Measurements from ENCODE around the gene SPIRE1.
A peak's percentile ranks its signal among the peaks of the same experiment; 100 is the strongest.

SPIRE1 gene

GRCh38 chr18:12474146-12474545, 183.8 kb downstream of the SPIRE1 start:
- no peak overlapping the region for H4K91ac ChIP-seq (ENCODE audit: low read length)
- DNase-seq, result no peak
- H2BK120ac ChIP-seq (ENCODE audit: low read depth, low read length), result no peak overlapping the region
- no peak overlapping the region for H2BK5ac ChIP-seq (ENCODE audit: low read depth, low read length, poor library complexity, severe bottlenecking)
- no peaks in the 10 kb centered on the region for H3K27me3 ChIP-seq (ENCODE audit: control insufficient read depth in 1 of 2, insufficient read depth in 1 of 2, low read length in 2 of 2)
- no peak overlapping the region for H3K27ac ChIP-seq (ENCODE audit: low read length, poor library complexity, severe bottlenecking)
- H3K79me1 ChIP-seq (replicated peaks; ENCODE audit: low read length, poor library complexity, severe bottlenecking), result peaks cover 3% of the 10 kb centered on the region
- H3K14ac ChIP-seq (ENCODE audit: low read length in 2 of 2), result no peak overlapping the region
- H2BK15ac ChIP-seq (ENCODE audit: low read depth, poor library complexity, severe bottlenecking), result no peak overlapping the region
- H3K4ac ChIP-seq (ENCODE audit: low read depth in 1 of 2, low read length in 2 of 2), result no peak overlapping the region
- H4K8ac ChIP-seq (ENCODE audit: low read length), result no peak overlapping the region
- H3K9ac ChIP-seq (ENCODE audit: low read length), result no peak overlapping the region
- H2AFZ ChIP-seq (ENCODE audit: low read depth, low read length), result no peak overlapping the region
- no peaks in the 10 kb centered on the region for H3K4me1 ChIP-seq (ENCODE audit: control insufficient read depth, insufficient read depth, low read depth, low read length)
- H2AK5ac ChIP-seq (ENCODE audit: low read length, severe bottlenecking), result no peak overlapping the region
- no peak overlapping the region for H2BK12ac ChIP-seq (ENCODE audit: low read length in 2 of 2)
- H3K23ac ChIP-seq (ENCODE audit: low read length in 2 of 2), result no peak overlapping the region
- peaks cover 24 to 32% of the 10 kb centered on the region in 2 experiments for H3K36me3 ChIP-seq (ENCODE audit: control insufficient read depth in 1 of 2, insufficient read depth in 2 of 2, low read depth in 1 of 2, low read length in 2 of 2)
- no peak overlapping the region for H3K4me3 ChIP-seq (ENCODE audit: insufficient read depth in 1 of 2, low read depth in 1 of 2, low read length in 2 of 2)
- H3K9me3 ChIP-seq (ENCODE audit: control insufficient read depth, low read length), result no peaks in the 10 kb centered on the region
- no peak overlapping the region for H3K18ac ChIP-seq (ENCODE audit: low read depth in 1 of 2, low read length in 2 of 2)
- no peak overlapping the region for H3K4me2 ChIP-seq (ENCODE audit: low read length, poor library complexity, severe bottlenecking)

GRCh38 chr18:12470382-12471075, 187.4 kb downstream of the SPIRE1 start:
- Histone ChIP-seq H3K9ac (ENCODE audit: low read length) (peak overlapping the region; percentile 43), H3K23ac (ENCODE audit: low read length in 2 of 2) (no peak overlapping the region), H3K18ac (ENCODE audit: low read depth in 1 of 2, low read length in 2 of 2) (no peak overlapping the region), H3K9me3 (ENCODE audit: control insufficient read depth, low read length) (no peaks in the 10 kb centered on the region), H3K4me3 (ENCODE audit: insufficient read depth in 1 of 2, low read depth in 1 of 2, low read length in 2 of 2) (no peak overlapping the region), H2AK5ac (ENCODE audit: low read length, severe bottlenecking) (no peak overlapping the region), H2AFZ (ENCODE audit: low read depth, low read length) (no peak overlapping the region), H3K4ac (ENCODE audit: low read depth in 1 of 2, low read length in 2 of 2) (no peak overlapping the region), H3K27me3 (ENCODE audit: control insufficient read depth in 1 of 2, insufficient read depth in 1 of 2, low read length in 2 of 2) (no peaks in the 10 kb centered on the region), H3K14ac (ENCODE audit: low read length in 2 of 2) (no peak overlapping the region), H2BK5ac (ENCODE audit: low read depth, low read length, poor library complexity, severe bottlenecking) (no peak overlapping the region), H2BK15ac (ENCODE audit: low read depth, poor library complexity, severe bottlenecking) (no peak overlapping the region), H4K91ac (ENCODE audit: low read length) (no peak overlapping the region), H3K79me1 (replicated peaks; ENCODE audit: low read length, poor library complexity, severe bottlenecking) (peaks cover 2% of the 10 kb centered on the region), H4K8ac (ENCODE audit: low read length) (no peak overlapping the region), H3K27ac (ENCODE audit: low read length, poor library complexity, severe bottlenecking) (no peak overlapping the region), H2BK12ac (ENCODE audit: low read length in 2 of 2) (no peak overlapping the region), H3K4me1 (ENCODE audit: control insufficient read depth, insufficient read depth, low read depth, low read length) (no peaks in the 10 kb centered on the region), H3K4me2 (ENCODE audit: low read length, poor library complexity, severe bottlenecking) (no peak overlapping the region), H2BK120ac (ENCODE audit: low read depth, low read length) (no peak overlapping the region), H3K36me3 (ENCODE audit: control insufficient read depth in 1 of 2, insufficient read depth in 2 of 2, low read depth in 1 of 2, low read length in 2 of 2) (peaks cover 13 to 14% of the 10 kb centered on the region in 2 experiments)
- DNase-seq, result no peak
- 87% methylated on average over 7 of the region's 7 CpGs for WGBS

GRCh38 chr18:12468445-12468844, 189.5 kb downstream of the SPIRE1 start:
- no peak overlapping the region for H2BK5ac ChIP-seq (ENCODE audit: low read depth, low read length, poor library complexity, severe bottlenecking)
- H2AK5ac ChIP-seq (ENCODE audit: low read length, severe bottlenecking), result no peak overlapping the region
- H3K14ac ChIP-seq (ENCODE audit: low read length in 2 of 2), result no peak overlapping the region
- H3K18ac ChIP-seq (ENCODE audit: low read depth in 1 of 2, low read length in 2 of 2), result no peak overlapping the region
- no peak overlapping the region for H3K4me3 ChIP-seq (ENCODE audit: insufficient read depth in 1 of 2, low read depth in 1 of 2, low read length in 2 of 2)
- H3K9me3 ChIP-seq (ENCODE audit: control insufficient read depth, low read length), result no peaks in the 10 kb centered on the region
- H3K4ac ChIP-seq (ENCODE audit: low read depth in 1 of 2, low read length in 2 of 2), result no peak overlapping the region
- no peaks in the 10 kb centered on the region for H3K79me1 ChIP-seq (replicated peaks; ENCODE audit: low read length, poor library complexity, severe bottlenecking)
- WGBS, result 88% methylated on average over 3 of the region's 4 CpGs
- H2BK120ac ChIP-seq (ENCODE audit: low read depth, low read length), result no peak overlapping the region
- DNase-seq, result no peak
- H2AFZ ChIP-seq (ENCODE audit: low read depth, low read length), result no peak overlapping the region
- H3K23ac ChIP-seq (ENCODE audit: low read length in 2 of 2), result no peak overlapping the region
- no peak overlapping the region for H3K9ac ChIP-seq (ENCODE audit: low read length)
- no peak overlapping the region for H4K8ac ChIP-seq (ENCODE audit: low read length)
- no peak overlapping the region for H2BK15ac ChIP-seq (ENCODE audit: low read depth, poor library complexity, severe bottlenecking)
- H3K36me3 ChIP-seq (ENCODE audit: control insufficient read depth in 1 of 2, insufficient read depth in 2 of 2, low read depth in 1 of 2, low read length in 2 of 2), result peaks cover 14 to 28% of the 10 kb centered on the region in 2 experiments
- H3K4me2 ChIP-seq (ENCODE audit: low read length, poor library complexity, severe bottlenecking), result no peak overlapping the region
- no peak overlapping the region for H4K91ac ChIP-seq (ENCODE audit: low read length)
- no peak overlapping the region for H2BK12ac ChIP-seq (ENCODE audit: low read length in 2 of 2)
- no peaks in the 10 kb centered on the region for H3K27me3 ChIP-seq (ENCODE audit: control insufficient read depth in 1 of 2, insufficient read depth in 1 of 2, low read length in 2 of 2)
- H3K27ac ChIP-seq (ENCODE audit: low read length, poor library complexity, severe bottlenecking), result no peak overlapping the region
- H3K4me1 ChIP-seq (ENCODE audit: control insufficient read depth, insufficient read depth, low read depth, low read length), result no peaks in the 10 kb centered on the region

- H3K18ac ChIP-seq (ENCODE audit: low read depth in 1 of 2, low read length in 2 of 2), result no peak overlapping the region
- peaks cover 19 to 55% of the 10 kb centered on the region in 2 experiments for H3K36me3 ChIP-seq (ENCODE audit: control insufficient read depth in 1 of 2, insufficient read depth in 2 of 2, low read depth in 1 of 2, low read length in 2 of 2)
- H2AK5ac ChIP-seq (ENCODE audit: low read length, severe bottlenecking), result no peak overlapping the region
- H3K27me3 ChIP-seq (ENCODE audit: control insufficient read depth in 1 of 2, insufficient read depth in 1 of 2, low read length in 2 of 2), result no peaks in the 10 kb centered on the region
- no peak overlapping the region for H3K4me3 ChIP-seq (ENCODE audit: insufficient read depth in 1 of 2, low read depth in 1 of 2, low read length in 2 of 2)
- H3K4me2 ChIP-seq (ENCODE audit: low read length, poor library complexity, severe bottlenecking), result no peak overlapping the region
- H4K91ac ChIP-seq (ENCODE audit: low read length), result no peak overlapping the region
- no peak overlapping the region for H3K23ac ChIP-seq (ENCODE audit: low read length in 2 of 2)
- no peak for DNase-seq
- H3K9ac ChIP-seq (ENCODE audit: low read length), result no peak overlapping the region
- no peak overlapping the region for H2BK12ac ChIP-seq (ENCODE audit: low read length in 2 of 2)
- H2AFZ ChIP-seq (ENCODE audit: low read depth, low read length), result no peak overlapping the region
- H2BK15ac ChIP-seq (ENCODE audit: low read depth, poor library complexity, severe bottlenecking), result no peak overlapping the region
- H4K8ac ChIP-seq (ENCODE audit: low read length), result no peak overlapping the region
- no peak overlapping the region for H3K14ac ChIP-seq (ENCODE audit: low read length in 2 of 2)
- no peak overlapping the region for H3K4ac ChIP-seq (ENCODE audit: low read depth in 1 of 2, low read length in 2 of 2)
- H3K9me3 ChIP-seq (ENCODE audit: control insufficient read depth, low read length), result no peaks in the 10 kb centered on the region
- WGBS, result 91% methylated on average over 4 of the region's 9 CpGs
- H2BK120ac ChIP-seq (ENCODE audit: low read depth, low read length), result no peak overlapping the region
- H3K79me1 ChIP-seq (replicated peaks; ENCODE audit: low read length, poor library complexity, severe bottlenecking), result no peaks in the 10 kb centered on the region
- H3K4me1 ChIP-seq (ENCODE audit: control insufficient read depth, insufficient read depth, low read depth, low read length), result peaks cover 2% of the 10 kb centered on the region
- no peak overlapping the region for H2BK5ac ChIP-seq (ENCODE audit: low read depth, low read length, poor library complexity, severe bottlenecking)
- no peak overlapping the region for H3K27ac ChIP-seq (ENCODE audit: low read length, poor library complexity, severe bottlenecking)
Measured at GRCh38 chr18:12464731-12465130, 193.2 kb downstream of the SPIRE1 start.
